ENCODE measurements around the gene FAM24A. TPM values are rescaled to one million over a fixed set of nuclear protein-coding genes. Genes with fewer than 3 reads are reported as not detected.

FAM24A gene
- total RNA-seq, 1 donor from 2014 or later, result not detected

DNA sequence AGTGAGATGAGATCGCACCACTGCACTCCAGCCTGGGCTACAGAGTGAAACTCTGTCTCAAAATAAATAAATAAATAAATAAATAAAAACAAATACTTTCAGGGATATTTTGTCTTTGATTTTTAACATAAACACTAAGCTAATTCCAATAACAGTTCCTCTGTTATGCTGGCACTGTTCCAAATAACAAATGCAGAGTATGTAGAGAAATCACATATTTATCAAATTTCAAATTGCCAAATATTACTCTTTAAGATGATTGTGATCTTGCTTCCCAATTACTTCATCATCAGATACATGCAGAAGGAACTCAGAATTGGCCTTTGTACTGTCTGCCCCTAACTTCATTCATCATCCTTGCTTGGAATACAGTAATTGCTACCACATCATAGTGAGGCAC lies 19.7 kb downstream of the FAM24A start:
- Histone ChIP-seq H3K27me3 (ENCODE audit: control insufficient read depth, insufficient read depth, low read length) (no peaks in the 10 kb centered on the region), H3K36me3 (ENCODE audit: control insufficient read depth, insufficient read depth, low read length) (no peaks in the 10 kb centered on the region), H3K4me3 (ENCODE audit: low read depth, low read length) (no peak overlapping the region)
- TF ChIP-seq, protein P1, sequence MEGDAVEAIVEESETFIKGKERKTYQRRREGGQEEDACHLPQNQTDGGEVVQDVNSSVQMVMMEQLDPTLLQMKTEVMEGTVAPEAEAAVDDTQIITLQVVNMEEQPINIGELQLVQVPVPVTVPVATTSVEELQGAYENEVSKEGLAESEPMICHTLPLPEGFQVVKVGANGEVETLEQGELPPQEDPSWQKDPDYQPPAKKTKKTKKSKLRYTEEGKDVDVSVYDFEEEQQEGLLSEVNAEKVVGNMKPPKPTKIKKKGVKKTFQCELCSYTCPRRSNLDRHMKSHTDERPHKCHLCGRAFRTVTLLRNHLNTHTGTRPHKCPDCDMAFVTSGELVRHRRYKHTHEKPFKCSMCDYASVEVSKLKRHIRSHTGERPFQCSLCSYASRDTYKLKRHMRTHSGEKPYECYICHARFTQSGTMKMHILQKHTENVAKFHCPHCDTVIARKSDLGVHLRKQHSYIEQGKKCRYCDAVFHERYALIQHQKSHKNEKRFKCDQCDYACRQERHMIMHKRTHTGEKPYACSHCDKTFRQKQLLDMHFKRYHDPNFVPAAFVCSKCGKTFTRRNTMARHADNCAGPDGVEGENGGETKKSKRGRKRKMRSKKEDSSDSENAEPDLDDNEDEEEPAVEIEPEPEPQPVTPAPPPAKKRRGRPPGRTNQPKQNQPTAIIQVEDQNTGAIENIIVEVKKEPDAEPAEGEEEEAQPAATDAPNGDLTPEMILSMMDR (IDR thresholded peaks at IDR 0.05; ENCODE audit: insufficient read depth, low read length, poor library complexity, severe bottlenecking), result no peak
- DNase-seq (ENCODE audit: low read depth), result no peak

DNA sequence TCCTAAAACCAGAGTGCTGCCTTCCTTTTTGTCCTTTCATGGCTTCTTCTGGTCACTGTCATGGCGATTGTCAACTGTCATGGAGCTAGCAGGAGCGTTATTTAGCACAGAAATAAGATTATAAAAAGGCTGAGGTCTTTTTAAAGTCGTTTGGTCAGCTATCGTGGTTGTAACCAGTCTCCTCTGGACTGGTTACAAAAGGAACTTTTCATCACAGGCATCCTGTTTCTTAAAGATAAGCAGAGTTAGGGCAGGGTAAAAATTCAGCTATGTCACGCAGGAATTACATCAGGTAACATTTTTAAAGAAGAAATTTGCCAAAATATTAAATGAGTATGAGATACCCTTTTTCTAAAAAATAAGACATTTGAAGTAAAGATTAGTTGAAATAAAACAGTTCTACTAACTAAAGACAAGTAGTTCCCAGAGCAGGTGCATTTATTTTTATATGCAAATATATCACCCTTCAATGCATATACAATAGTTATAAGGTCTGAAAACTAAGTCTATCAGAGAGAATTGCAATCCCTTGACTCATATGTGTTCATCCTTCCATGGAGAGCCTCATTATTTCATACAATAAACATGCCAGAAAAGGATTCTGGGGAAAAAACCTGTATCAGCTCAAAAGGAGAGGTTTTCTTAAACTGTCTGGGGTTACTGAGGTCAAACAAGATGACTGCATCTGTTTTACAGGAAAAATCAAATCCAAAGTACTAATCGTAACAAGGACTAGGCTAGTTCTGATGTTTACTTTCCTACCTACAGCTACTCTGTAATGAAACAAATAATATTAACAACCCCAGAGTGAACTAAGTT lies 20.9 kb downstream of the FAM24A start:
- Histone ChIP-seq H3K27me3 (ENCODE audit: control insufficient read depth, insufficient read depth, low read length) (no peaks in the 10 kb centered on the region), H3K4me3 (ENCODE audit: low read depth, low read length) (no peak overlapping the region), H3K36me3 (ENCODE audit: control insufficient read depth, insufficient read depth, low read length) (no peaks in the 10 kb centered on the region)
- TF ChIP-seq, protein P1 (IDR thresholded peaks at IDR 0.05; ENCODE audit: insufficient read depth, low read length, poor library complexity, severe bottlenecking), result no peak
- DNase-seq (ENCODE audit: low read depth), result no peak

DNA sequence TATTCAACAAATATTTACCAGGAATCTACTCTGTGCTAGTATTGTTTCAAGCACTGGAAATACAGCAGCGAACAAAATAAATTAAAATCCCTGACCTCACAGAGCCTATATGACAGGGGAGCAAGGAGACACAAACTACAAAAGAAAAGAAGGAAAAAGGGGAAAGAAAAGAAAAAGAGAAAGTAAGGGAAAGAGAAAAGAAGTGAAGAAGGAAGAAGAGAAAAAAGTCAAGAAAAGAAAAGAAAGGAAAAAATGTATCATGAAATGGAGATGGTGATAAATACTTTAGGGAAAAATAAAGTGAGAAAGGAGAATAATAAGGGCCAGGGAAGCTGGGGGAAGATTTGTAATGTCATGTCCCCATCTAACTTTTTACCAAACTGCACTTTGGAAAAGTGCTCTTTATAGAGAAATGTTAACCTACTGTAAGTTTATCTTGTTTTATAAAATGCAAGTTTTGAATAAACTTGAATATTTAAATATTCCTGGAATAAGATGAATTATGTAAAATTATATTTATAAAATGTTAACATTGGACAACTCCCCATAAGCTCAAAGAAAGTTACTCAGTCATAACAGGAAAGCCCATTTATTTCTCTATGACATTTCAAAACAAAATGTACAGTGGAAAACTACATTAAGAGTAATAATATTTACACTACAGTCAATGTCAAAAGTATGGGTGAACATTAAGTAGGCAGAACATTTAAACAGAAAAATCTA lies 28.9 kb downstream of the FAM24A start:
- Histone ChIP-seq H3K27me3 (ENCODE audit: control insufficient read depth, insufficient read depth, low read length) (no peaks in the 10 kb centered on the region), H3K4me3 (ENCODE audit: low read depth, low read length) (no peak overlapping the region), H3K36me3 (ENCODE audit: control insufficient read depth, insufficient read depth, low read length) (no peaks in the 10 kb centered on the region)
- TF ChIP-seq, protein P1 (IDR thresholded peaks at IDR 0.05; ENCODE audit: insufficient read depth, low read length, poor library complexity, severe bottlenecking), result no peak
- no peak for DNase-seq (ENCODE audit: low read depth)

DNA sequence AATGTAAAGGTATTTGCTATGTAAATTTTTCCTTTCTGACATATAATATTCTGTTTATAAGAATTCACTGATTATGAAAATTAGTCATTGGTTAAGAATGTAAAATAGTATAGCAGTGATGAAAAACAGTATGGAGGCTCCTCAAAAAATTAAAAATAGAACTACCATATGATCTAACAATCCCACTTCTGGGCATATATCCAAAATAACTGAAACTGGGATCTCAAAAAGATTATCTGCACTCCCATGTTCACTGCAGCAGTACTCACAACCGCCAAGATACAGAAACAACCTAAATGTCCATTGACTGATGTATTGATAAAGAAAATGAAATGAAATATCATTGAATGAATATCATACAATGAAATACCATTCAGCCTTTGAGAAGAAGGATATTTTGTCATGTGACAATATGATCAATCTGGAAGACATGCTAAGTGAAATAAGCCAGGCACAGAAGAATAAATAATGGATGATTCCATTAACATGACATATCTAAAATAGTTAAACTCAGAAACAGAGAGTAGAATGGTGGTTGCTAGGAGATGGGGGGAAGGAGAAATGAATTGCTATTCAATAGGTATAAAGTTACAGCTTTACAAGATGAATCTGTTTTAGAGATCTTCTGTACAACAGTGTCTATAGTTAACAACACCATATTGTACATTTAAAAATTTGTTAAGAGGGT lies 29.6 kb downstream of the FAM24A start:
- Histone ChIP-seq H3K36me3 (ENCODE audit: control insufficient read depth, insufficient read depth, low read length) (no peaks in the 10 kb centered on the region), H3K27me3 (ENCODE audit: control insufficient read depth, insufficient read depth, low read length) (no peaks in the 10 kb centered on the region), H3K4me3 (ENCODE audit: low read depth, low read length) (no peak overlapping the region)
- TF ChIP-seq, protein P1 (IDR thresholded peaks at IDR 0.05; ENCODE audit: insufficient read depth, low read length, poor library complexity, severe bottlenecking), result no peak
- DNase-seq (ENCODE audit: low read depth), result no peak

DNA sequence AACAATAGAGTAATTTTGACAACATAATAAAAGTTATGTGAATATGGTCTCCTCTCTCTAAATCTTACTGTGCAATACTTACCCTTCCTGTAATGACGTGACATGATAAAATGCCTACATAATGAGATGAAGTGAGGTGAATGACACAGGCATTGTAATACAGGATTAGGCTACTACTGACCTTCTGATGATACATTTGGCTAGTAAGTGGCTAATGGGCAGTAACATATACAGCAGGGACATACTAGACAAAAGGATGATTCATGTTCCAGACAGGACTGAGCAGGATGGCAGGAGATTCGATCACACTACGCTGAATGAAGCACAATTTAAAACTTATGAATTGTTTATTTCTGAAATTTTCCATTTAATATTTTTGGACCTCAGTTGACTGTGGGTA lies 38.9 kb downstream of the FAM24A start:
- TF ChIP-seq, protein P1 (IDR thresholded peaks at IDR 0.05; ENCODE audit: insufficient read depth, low read length, poor library complexity, severe bottlenecking), result no peak
- Histone ChIP-seq H3K27me3 (ENCODE audit: control insufficient read depth, insufficient read depth, low read length) (no peaks in the 10 kb centered on the region), H3K36me3 (ENCODE audit: control insufficient read depth, insufficient read depth, low read length) (no peaks in the 10 kb centered on the region), H3K4me3 (ENCODE audit: low read depth, low read length) (no peak overlapping the region)
- DNase-seq (ENCODE audit: low read depth), result no peak

Data from kidney epithelial cell (primary cell).